Endothelial cell of umbilical vein (primary cell): ENCODE data around the gene TBC1D16. TPM values are rescaled to one million over a fixed set of nuclear protein-coding genes. Genes with fewer than 3 reads are reported as not detected.

Source experiments
- BruUV-seq: library from RNA; stranded (reverse); fragments of 400-500 nt; replicated peaks from 2 replicates; lab custom pipeline; 2021; lab: Mats Ljungman, UMichigan
- CTCF ChIA-PET: fragments of 300-600, 350-600 bp; sonication (Branson Sonifier 250); formaldehyde crosslinking; loops from one replicate; lab custom pipeline; 2021; ENCODE audit warnings: antibody characterized with exemption, inconsistent platforms; lab: Charles Lee
- POLR2A ChIA-PET: fragments of 300-600, 350-600 bp; sonication (Branson Sonifier 250); formaldehyde crosslinking; loops from one replicate; lab custom pipeline; 2021; ENCODE audit warnings: antibody characterized with exemption, inconsistent platforms; lab: Charles Lee
- DNase-seq: peaks from one replicate; pipeline ENCODE4 v3.0.0-alpha.2; 2011; ENCODE audit warnings: low read depth, low spot score
- FAIRE-seq: peaks from 2 replicates; lab custom pipeline; 2011; peaks lifted over from hg19 to GRCh38; lab: Jason Lieb, UNC
- H2AFZ ChIP-seq: 2 replicates; pipeline ENCODE4 v1.6.0; 2012; ENCODE audit warnings: low read depth, low read length, control low read depth, inconsistent platforms
- H3K27ac ChIP-seq: 2 replicates; pipeline ENCODE4 v1.5.1; 2011; ENCODE audit warnings: low read depth, mild to moderate bottlenecking, control low read depth, low read length, moderate library complexity; ENCODE audit not compliant: insufficient read depth
- H3K27me3 ChIP-seq, 2 experiments: 2 replicates each; pipeline versions ENCODE4 v1.6.0 to v1.6.1; 2011; ENCODE audit warnings: low read length in 2 of 2, mixed read lengths in 1 of 2; ENCODE audit not compliant: control insufficient read depth in 2 of 2, insufficient read depth in 2 of 2
- H3K36me3 ChIP-seq, 2 experiments: 2 replicates in 1 of 2; 3 replicates in 1 of 2; pipeline ENCODE4 v1.5.1; 2011; ENCODE audit warnings: low read length in 2 of 2, mild to moderate bottlenecking in 1 of 2, moderate library complexity in 1 of 2; ENCODE audit not compliant: control insufficient read depth in 2 of 2, insufficient read depth in 2 of 2; ENCODE audit errors: extremely low read depth in 1 of 2
- H3K4me1 ChIP-seq: 3 replicates; pipeline ENCODE4 v1.5.1; 2011; ENCODE audit warnings: mild to moderate bottlenecking, low read length; ENCODE audit not compliant: control insufficient read depth, insufficient read depth; ENCODE audit errors: extremely low read depth
- H3K4me2 ChIP-seq: 2 replicates; pipeline ENCODE4 v1.6.1; 2011; ENCODE audit warnings: low read length, control low read depth, mixed read lengths; ENCODE audit not compliant: insufficient read depth
- H3K4me3 ChIP-seq, 3 experiments: fragments of 200-600 bp in 1 of 3; sonication (generic), shearing (Covaris generic) in 1 of 3; replicated peaks in 1 of 3; 2 replicates each; pipeline ENCODE4 v1.5.1; 2011 to 2016; ENCODE audit warnings: control low read depth in 3 of 3, low read length in 3 of 3, mild to moderate bottlenecking in 2 of 3, inconsistent platforms in 1 of 3, low read depth in 1 of 3, moderate library complexity in 1 of 3; ENCODE audit not compliant: insufficient read depth in 1 of 3
- H3K79me2 ChIP-seq: 2 replicates; pipeline ENCODE4 v1.6.0; 2012; ENCODE audit warnings: low read length, inconsistent platforms; ENCODE audit not compliant: control insufficient read depth, insufficient read depth
- H3K9ac ChIP-seq: replicated peaks from 2 replicates; pipeline ENCODE3; 2011; ENCODE audit warnings: low read length, control low read depth; ENCODE audit not compliant: insufficient read depth; ENCODE audit errors: extremely low read depth
- H3K9me1 ChIP-seq: replicated peaks from 3 replicates; pipeline ENCODE4 v1.6.0; 2011; ENCODE audit warnings: mild to moderate bottlenecking, low read length; ENCODE audit not compliant: control insufficient read depth, insufficient read depth; ENCODE audit errors: extremely low read depth
- H3K9me3 ChIP-seq: replicated peaks from 2 replicates; pipeline ENCODE4 v1.5.1; 2012; ENCODE audit warnings: low read length, inconsistent platforms; ENCODE audit not compliant: control insufficient read depth, insufficient read depth
- H4K20me1 ChIP-seq: replicated peaks from 2 replicates; pipeline ENCODE3; 2011; ENCODE audit warnings: mild to moderate bottlenecking, low read length; ENCODE audit not compliant: control insufficient read depth, insufficient read depth; ENCODE audit errors: extremely low read depth
- CTCF ChIP-seq, 2 donors: IDR thresholded peaks; 1 replicate in 1 of 2; 2 replicates in 1 of 2; pipeline ENCODE4 v1.5.1; 2011; ENCODE audit warnings: low read length in 2 of 2, mild to moderate bottlenecking in 2 of 2, moderate library complexity in 2 of 2, control low read depth in 1 of 2, inconsistent platforms in 1 of 2, low read depth in 1 of 2; ENCODE audit not compliant: insufficient read depth in 1 of 2; ENCODE audit errors: extremely low read depth in 1 of 2
- FOS ChIP-seq: IDR thresholded peaks from 2 replicates; pipeline ENCODE4 v1.6.1; 2011; ENCODE audit warnings: mild to moderate bottlenecking, low read length, moderate library complexity, borderline replicate concordance; ENCODE audit not compliant: insufficient read depth
- GATA2 ChIP-seq: IDR thresholded peaks from 2 replicates; pipeline ENCODE4 v1.7.0; 2011; ENCODE audit warnings: low read depth, mild to moderate bottlenecking, moderate library complexity, mixed read lengths, low read length; ENCODE audit not compliant: insufficient read length, insufficient read depth
- JUN ChIP-seq: IDR thresholded peaks from 2 replicates; pipeline ENCODE4 v1.6.1; 2011; ENCODE audit warnings: borderline replicate concordance, low read depth; ENCODE audit not compliant: insufficient read length, insufficient read depth
- MAX ChIP-seq: IDR thresholded peaks from 2 replicates; pipeline ENCODE4 v1.6.1; 2011; ENCODE audit not compliant: insufficient read depth, insufficient read length
- MYC ChIP-seq: IDR thresholded peaks from one replicate; pipeline ENCODE4 v1.6.1; 2011; ENCODE audit warnings: mild to moderate bottlenecking, low read depth, low read length
- POLR2A ChIP-seq: IDR thresholded peaks from 2 replicates; pipeline ENCODE4 v1.6.1; 2012; ENCODE audit warnings: low read depth, mild to moderate bottlenecking, control low read depth, low read length
- POLR2AphosphoS5 ChIP-seq: IDR thresholded peaks from 2 replicates; pipeline ENCODE4 v1.6.1; 2012; ENCODE audit warnings: low read depth, mild to moderate bottlenecking, control low read depth, low read length, moderate library complexity; ENCODE audit not compliant: insufficient read depth
- dilution Hi-C: fragments of 300-500 bp; cut with MboI; formaldehyde crosslinking; loops from one replicate; pipeline ENCODE4 v1.15.0; 2019; ENCODE audit warnings: low sequenced_read_pairs; ENCODE audit not compliant: extremely low pct_ligation_motif_present
- intact Hi-C: fragments of 100-400 bp; cut with micrococcal nuclease; formaldehyde crosslinking; loops from one replicate; pipeline ENCODE4 v1.10.0; 2022
- polyA plus RNA-seq, 4 experiments: library from polyadenylated mRNA; depleted of rRNA in 3 of 4; stranded (reverse) in 3 of 4; unstranded in 1 of 4; fragments of >200 nt; gene quantifications; 2 replicates each; pipeline versions ENCODE4 v1.2.1 to v1.2.3, GENCODE V29; 2011 to 2012; ENCODE audit warnings: missing spikeins in 1 of 4
- total RNA-seq: library from RNA; stranded (reverse); gene quantifications from 2 replicates; pipeline ENCODE4 v1.2.3, GENCODE V29; 2021

Gene TBC1D16
- total and polyA plus RNA-seq, 2 donors (not counting 3 experiments of a cell fraction or from before 2014, with no cell fraction given): 12.9 to 48.6 TPM

DNA sequence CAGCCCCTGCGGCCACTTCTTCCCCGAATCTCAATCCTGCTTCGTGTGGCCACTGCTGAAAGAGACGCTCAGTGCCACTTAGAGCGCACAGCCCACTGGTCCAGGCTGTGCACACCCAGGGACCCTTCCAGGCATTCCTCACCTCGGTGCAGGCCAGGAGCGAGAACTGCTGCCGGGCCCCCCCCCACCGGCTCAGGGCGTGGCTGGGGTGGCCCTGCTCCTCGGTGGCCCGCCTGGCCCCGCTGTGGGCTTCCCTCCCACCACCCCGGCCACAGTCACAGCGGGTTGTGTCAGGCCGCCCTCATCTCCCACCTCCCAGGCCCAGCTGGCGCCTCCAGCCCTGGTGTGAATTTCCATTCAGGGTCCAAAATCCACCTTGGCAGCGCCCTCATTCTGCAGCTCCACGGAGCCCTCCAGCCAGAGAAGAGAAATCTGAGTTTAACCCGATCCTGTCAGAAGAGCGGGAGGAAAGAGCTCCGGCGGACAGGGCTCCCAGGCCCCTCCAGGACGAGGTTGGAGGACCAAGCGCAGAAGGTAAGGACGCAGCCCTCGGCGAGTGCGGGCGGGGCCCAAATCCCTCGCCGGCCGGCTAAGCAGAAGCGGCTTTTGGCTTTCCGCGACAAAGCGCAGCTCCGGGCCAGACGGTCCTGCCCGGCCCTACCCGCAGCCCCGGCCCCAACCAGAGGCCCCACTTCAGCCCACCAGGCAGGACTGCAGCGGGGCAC is 12.0 kb downstream of the TBC1D16 start:
- no peak for DNase-seq
- peaks cover under 1% of the 10 kb centered on the region for H3K4me1 ChIP-seq
- ChIA-PET CTCF (interaction anchor here (1.7 kb wide), 1 partner anchor 15 kb away, joined by 6 read pairs; no protein-coding TSS in a partner anchor), POLR2A (no interaction called here)
- H3K9me1 ChIP-seq: no peaks in the 10 kb centered on the region
- intact Hi-C loops: no loop called here
- H3K4me3 ChIP-seq: no peak overlapping the region
- no peak overlapping the region for H3K4me2 ChIP-seq
- no peak for FAIRE-seq
- no peak overlapping the region for H3K9ac ChIP-seq
- no TSS peak for BruUV-seq
- no peaks in the 10 kb centered on the region for H3K36me3 ChIP-seq
- H3K27me3 ChIP-seq: no peaks in the 10 kb centered on the region
- TF ChIP-seq GATA2: no peak
- no peak for TF ChIP-seq MAX
- TF ChIP-seq POLR2AphosphoS5: no peak
- TF ChIP-seq POLR2A: no peak
- TF ChIP-seq FOS: no peak
- no peak for TF ChIP-seq MYC
- no peak for TF ChIP-seq JUN
- TF ChIP-seq CTCF (IDR thresholded peaks at IDR 0.05; ENCODE audit: extremely low read depth in 1 of 2, insufficient read depth in 1 of 2, low read depth in 1 of 2, low read length in 2 of 2): no peak
- no peaks in the 10 kb centered on the region for H4K20me1 ChIP-seq
- dilution Hi-C loops: no loop called here
- no peak overlapping the region for H2AFZ ChIP-seq
- no peak overlapping the region for H3K27ac ChIP-seq
- peaks cover 29% of the 10 kb centered on the region for H3K79me2 ChIP-seq
- H3K9me3 ChIP-seq: no peaks in the 10 kb centered on the region
